ENCODE measurements around the gene RAPGEFL1.

- TF ChIP-seq CTCF (conservative IDR thresholded peaks at IDR 0.05; ENCODE audit: low read length), result no peak
- no peak for TF ChIP-seq EZH2phosphoT487 (IDR thresholded peaks at IDR 0.05; ENCODE audit: borderline replicate concordance)
These were observed 2.8 kb upstream of the RAPGEFL1 start for GRCh38 chr17:40174514-40174913.
